ENCODE results near the gene EFHD2. TPM values are rescaled to one million over a fixed set of nuclear protein-coding genes. Genes with fewer than 3 reads are reported as not detected.
"Not testable (repeated sequence)": the region's sequence is repeated elsewhere in the genome, so short reads cannot be mapped to it uniquely, and the experiment has no call there.

EFHD2 gene
- total RNA-seq, 1 donor from 2014 or later = 23.0 TPM

DNA sequence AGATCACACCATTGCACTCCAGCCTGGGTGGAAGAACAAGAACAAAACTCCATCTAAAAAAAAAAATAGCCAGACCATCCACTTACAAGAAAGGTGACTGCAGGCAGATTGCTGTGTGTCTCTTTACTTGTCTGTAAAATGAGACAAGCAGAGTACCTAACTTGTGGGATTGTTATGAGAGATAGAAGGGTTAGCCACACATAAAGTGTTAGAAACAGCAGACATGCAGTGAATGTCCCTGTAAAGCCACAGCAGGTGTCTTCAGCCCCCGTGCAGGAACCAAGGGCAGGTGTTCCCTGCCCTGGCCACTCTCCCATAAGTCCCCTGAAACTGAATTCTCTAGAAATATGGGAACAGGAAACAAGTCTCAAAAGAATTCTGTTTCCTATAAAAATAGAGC, 40.8 kb upstream of the EFHD2 start:
- TF ChIP-seq, protein P1, sequence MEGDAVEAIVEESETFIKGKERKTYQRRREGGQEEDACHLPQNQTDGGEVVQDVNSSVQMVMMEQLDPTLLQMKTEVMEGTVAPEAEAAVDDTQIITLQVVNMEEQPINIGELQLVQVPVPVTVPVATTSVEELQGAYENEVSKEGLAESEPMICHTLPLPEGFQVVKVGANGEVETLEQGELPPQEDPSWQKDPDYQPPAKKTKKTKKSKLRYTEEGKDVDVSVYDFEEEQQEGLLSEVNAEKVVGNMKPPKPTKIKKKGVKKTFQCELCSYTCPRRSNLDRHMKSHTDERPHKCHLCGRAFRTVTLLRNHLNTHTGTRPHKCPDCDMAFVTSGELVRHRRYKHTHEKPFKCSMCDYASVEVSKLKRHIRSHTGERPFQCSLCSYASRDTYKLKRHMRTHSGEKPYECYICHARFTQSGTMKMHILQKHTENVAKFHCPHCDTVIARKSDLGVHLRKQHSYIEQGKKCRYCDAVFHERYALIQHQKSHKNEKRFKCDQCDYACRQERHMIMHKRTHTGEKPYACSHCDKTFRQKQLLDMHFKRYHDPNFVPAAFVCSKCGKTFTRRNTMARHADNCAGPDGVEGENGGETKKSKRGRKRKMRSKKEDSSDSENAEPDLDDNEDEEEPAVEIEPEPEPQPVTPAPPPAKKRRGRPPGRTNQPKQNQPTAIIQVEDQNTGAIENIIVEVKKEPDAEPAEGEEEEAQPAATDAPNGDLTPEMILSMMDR (conservative IDR thresholded peaks at IDR 0.05) = no peak
- Mint-ChIP-seq H3K4me3 (no peak overlapping the region), H3K27me3 (ENCODE audit: low read depth) (no peaks in the 10 kb centered on the region), H3K36me3 (ENCODE audit: low read depth) (no peaks in the 10 kb centered on the region), H3K4me1 (peaks cover 34% of the 10 kb centered on the region), H3K27ac (ENCODE audit: unreplicated experiment) (no peak overlapping the region), H3K9me3 (no peaks in the 10 kb centered on the region)
- DNase-seq (ENCODE audit: low read depth, low spot score) = no peak

DNA sequence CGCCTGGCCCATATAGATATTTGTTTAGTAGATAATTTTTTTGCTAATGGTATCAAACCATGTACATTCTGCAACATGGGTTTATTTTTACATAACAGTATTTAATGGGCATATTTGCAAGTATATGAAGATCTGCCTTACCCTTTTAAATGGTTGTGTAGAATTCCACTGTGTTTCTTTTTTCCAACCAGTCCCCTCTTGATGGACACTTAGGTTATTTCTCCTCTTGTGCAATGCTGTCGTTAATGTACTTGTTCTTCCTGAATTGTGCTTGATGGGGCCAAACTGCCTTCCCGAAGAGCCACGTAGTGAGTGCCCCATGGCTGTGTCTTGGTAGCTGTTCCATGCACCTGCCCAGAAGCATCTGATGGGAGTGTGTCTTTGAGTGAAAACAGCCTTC, 39.4 kb upstream of the EFHD2 start:
- TF ChIP-seq, protein P1 (conservative IDR thresholded peaks at IDR 0.05) = no peak
- H3K27ac Mint-ChIP-seq (ENCODE audit: unreplicated experiment) = no peak overlapping the region
- H3K36me3 Mint-ChIP-seq (ENCODE audit: low read depth) = no peaks in the 10 kb centered on the region
- no peaks in the 10 kb centered on the region for H3K9me3 Mint-ChIP-seq
- DNase-seq (ENCODE audit: low read depth, low spot score) = no peak
- H3K4me3 Mint-ChIP-seq = no peak overlapping the region
- no peaks in the 10 kb centered on the region for H3K27me3 Mint-ChIP-seq (ENCODE audit: low read depth)
- peaks cover 23% of the 10 kb centered on the region for H3K4me1 Mint-ChIP-seq

DNA sequence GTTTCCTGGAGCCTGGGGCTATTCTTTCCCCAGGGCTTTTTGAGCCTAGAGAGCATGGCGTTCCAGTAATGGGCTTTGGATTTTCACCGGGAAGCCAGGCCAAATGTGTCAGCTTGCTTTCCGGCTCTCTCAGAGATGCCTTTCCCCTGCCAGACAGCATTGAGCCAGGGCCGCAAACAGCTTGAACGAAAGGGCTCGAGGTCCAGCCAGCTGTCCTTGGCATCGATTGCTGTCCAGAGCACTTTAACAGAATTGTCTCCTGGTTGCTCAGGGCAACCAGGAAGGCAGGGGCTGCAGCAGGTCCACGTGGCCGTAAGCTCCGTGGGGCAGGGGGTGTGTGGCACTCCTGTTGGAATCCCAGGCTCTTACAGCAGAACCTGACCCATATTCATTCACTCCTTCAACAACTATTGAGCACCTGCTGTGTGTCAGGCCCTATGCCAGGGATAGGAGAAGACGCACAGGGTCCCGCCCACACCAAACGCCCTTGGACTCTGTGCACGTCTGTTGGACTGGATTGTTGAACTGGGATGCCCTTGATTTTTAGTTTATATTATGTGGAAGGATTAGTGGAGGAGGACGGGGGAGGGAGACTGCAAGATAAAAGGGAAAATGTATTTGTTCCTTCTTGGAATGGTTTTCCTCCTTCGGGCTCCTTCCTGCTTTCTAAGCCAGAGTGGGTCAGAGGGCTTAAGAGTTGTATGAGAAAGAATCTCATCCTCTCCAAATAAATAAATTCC, 38.7 kb upstream of the EFHD2 start:
- no peak overlapping the region for H3K4me3 Mint-ChIP-seq
- peaks cover 19% of the 10 kb centered on the region for H3K4me1 Mint-ChIP-seq
- TF ChIP-seq, protein P1 (conservative IDR thresholded peaks at IDR 0.05) = no peak
- H3K36me3 Mint-ChIP-seq (ENCODE audit: low read depth) = no peaks in the 10 kb centered on the region
- DNase-seq (ENCODE audit: low read depth, low spot score) = no peak
- H3K27me3 Mint-ChIP-seq (ENCODE audit: low read depth) = no peaks in the 10 kb centered on the region
- H3K27ac Mint-ChIP-seq (ENCODE audit: unreplicated experiment) = peak overlapping the region; percentile 57
- H3K9me3 Mint-ChIP-seq = no peaks in the 10 kb centered on the region

DNA sequence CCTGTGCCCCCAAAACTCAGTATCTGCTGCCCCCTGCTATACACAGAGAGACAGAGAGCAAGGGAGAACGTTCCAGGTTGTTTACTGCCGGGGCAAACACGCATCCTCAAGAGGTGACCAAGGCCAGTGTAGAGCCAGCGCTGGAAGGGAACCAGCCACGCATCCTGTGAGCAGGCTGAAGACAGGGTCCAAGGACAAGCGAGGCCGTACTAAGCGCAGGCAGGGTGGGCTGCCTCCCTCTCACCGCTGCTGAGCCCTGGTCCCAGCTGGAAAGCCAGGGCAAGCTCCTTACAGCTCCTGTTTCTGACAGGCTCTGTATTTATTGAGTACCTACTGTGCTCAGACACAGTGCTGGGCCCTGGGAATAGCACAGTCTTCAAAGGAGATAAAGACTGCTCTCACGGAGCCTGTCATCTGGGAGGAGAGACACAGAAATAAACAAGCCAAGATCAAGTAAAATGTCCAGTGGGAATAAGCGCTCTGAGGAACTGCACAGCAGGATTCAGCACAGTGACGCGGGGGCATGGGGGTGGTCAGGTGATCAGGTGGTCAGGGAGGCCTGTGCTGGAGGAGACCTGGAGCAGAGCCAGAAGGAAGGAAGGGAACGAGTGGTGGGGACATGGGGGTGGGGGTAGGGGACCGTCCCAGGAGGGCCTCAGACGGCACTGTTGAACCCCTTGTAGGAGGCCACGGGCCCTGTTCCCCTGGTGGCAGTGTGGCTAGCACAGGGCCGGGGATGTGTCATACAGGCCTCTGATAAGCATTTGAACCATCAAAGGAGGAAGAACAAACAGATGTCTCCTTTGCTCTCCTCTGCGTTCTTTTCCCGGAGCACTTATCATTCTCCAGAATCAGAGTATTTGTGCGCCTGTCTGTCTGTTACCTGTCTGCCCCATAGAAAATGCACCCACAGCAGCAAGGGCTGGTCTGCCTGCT, 37.8 kb upstream of the EFHD2 start:
- Mint-ChIP-seq H3K9me3 (no peaks in the 10 kb centered on the region), H3K27ac (ENCODE audit: unreplicated experiment) (no peak overlapping the region), H3K4me3 (no peak overlapping the region), H3K4me1 (peaks cover 14% of the 10 kb centered on the region), H3K36me3 (ENCODE audit: low read depth) (no peaks in the 10 kb centered on the region), H3K27me3 (ENCODE audit: low read depth) (no peaks in the 10 kb centered on the region)
- TF ChIP-seq, protein P1 (conservative IDR thresholded peaks at IDR 0.05) = no peak
- no peak for DNase-seq (ENCODE audit: low read depth, low spot score)

DNA sequence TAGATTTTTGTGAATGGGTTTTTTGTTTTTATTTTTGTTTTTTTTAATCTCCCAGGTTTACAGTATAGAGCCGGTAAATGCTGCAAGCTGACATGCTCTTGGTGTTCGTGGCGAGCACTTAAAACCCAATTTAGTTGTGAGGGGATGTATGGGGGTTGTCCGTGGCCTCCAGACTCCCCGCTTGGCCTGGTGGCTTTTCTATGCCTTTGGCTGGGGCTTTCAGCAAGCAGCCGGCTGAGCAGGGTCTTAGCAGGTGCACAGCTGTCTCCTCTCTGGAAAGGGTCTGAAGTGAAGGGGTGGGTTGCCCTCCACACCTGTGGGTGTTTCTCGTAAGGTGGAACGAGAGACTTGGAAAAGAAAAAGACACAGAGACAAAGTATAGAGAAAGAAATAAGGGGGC, 31.0 kb upstream of the EFHD2 start:
- no peaks in the 10 kb centered on the region for H3K9me3 Mint-ChIP-seq
- TF ChIP-seq, protein P1 (conservative IDR thresholded peaks at IDR 0.05) = no peak
- no peaks in the 10 kb centered on the region for H3K27me3 Mint-ChIP-seq (ENCODE audit: low read depth)
- H3K4me3 Mint-ChIP-seq = no peak overlapping the region
- DNase-seq (ENCODE audit: low read depth, low spot score) = no peak
- H3K27ac Mint-ChIP-seq (ENCODE audit: unreplicated experiment) = peak overlapping the region; percentile 83
- H3K36me3 Mint-ChIP-seq (ENCODE audit: low read depth) = no peaks in the 10 kb centered on the region
- peaks cover 43% of the 10 kb centered on the region for H3K4me1 Mint-ChIP-seq

DNA sequence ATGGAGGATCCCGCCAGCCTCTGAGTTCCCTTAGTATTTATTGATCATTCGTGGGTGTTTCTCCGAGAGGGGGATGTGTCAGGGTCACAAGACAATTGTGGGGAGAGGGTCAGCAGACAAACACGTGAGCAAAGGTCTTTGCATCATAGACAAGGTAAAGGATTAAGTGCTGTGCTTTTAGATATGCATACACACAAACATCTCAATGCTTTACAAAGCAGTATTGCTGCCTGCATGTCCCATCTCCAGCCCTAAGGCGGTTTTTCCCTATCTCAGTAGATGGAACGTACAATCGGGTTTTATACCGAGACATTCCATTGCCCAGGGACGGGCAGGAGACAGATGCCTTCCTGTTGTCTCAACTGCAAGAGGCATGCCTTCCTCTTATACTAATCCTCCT, 30.5 kb upstream of the EFHD2 start:
- H3K36me3 Mint-ChIP-seq (ENCODE audit: low read depth); DNase-seq (ENCODE audit: low read depth, low spot score); H3K27me3 Mint-ChIP-seq (ENCODE audit: low read depth); H3K9me3 Mint-ChIP-seq; H3K4me3 Mint-ChIP-seq; H3K27ac Mint-ChIP-seq (ENCODE audit: unreplicated experiment): not testable (repeated sequence)
- peaks cover 47% of the 10 kb centered on the region for H3K4me1 Mint-ChIP-seq
